WI38 (cell line): ENCODE measurements around the gene VRTN.

ENCODE experiments used
- H3K4me3 ChIP-seq: 2 replicates; pipeline ENCODE4 v1.5.1; 2011; ENCODE audit warnings: low read depth, mild to moderate bottlenecking, control low read depth, low read length
- TF ChIP-seq, protein P1 (sequence below): IDR thresholded peaks from 2 replicates; pipeline ENCODE4 v1.5.1; 2012; ENCODE audit warnings: low read depth, mild to moderate bottlenecking, control low read depth, low read length

VRTN gene

DNA sequence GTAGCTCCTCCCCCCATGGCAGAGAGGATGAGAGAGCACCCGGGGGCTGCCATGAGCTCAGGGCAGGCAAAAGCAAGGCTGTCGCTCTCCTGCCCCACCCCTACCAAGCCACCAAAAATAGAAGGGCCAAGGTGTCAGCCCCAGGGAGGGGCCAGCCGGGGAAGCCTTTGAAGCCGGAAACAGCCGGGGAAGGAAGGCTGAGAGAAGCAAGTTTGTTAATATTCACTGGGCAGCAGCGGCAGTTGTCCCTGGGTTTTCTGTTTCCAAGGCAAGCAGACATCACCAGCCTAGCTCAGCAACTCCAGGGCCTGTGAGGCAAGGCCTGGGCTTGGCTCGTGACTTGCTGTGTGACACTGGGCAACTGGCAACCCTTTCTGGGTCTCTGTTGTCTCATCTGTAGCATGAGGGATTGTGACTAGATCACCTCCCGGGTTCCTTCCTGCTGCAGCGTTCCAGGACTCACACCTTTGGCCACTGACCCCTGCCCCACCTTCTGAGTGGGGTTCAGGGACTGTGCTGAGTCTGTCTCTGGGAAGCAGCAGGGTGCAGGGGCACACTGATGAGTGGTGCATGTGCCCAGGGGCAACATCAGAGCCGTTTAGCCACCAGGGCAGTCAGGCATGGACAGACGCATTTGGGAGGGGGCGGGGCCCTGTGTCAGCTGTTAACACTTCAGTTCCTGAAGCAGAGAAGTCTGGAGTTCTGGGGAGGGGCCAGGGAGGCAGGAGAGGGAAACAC, 53.4 kb downstream of the VRTN start:
- TF ChIP-seq, protein P1, sequence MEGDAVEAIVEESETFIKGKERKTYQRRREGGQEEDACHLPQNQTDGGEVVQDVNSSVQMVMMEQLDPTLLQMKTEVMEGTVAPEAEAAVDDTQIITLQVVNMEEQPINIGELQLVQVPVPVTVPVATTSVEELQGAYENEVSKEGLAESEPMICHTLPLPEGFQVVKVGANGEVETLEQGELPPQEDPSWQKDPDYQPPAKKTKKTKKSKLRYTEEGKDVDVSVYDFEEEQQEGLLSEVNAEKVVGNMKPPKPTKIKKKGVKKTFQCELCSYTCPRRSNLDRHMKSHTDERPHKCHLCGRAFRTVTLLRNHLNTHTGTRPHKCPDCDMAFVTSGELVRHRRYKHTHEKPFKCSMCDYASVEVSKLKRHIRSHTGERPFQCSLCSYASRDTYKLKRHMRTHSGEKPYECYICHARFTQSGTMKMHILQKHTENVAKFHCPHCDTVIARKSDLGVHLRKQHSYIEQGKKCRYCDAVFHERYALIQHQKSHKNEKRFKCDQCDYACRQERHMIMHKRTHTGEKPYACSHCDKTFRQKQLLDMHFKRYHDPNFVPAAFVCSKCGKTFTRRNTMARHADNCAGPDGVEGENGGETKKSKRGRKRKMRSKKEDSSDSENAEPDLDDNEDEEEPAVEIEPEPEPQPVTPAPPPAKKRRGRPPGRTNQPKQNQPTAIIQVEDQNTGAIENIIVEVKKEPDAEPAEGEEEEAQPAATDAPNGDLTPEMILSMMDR: no peak
- H3K4me3 ChIP-seq: no peak overlapping the region

DNA sequence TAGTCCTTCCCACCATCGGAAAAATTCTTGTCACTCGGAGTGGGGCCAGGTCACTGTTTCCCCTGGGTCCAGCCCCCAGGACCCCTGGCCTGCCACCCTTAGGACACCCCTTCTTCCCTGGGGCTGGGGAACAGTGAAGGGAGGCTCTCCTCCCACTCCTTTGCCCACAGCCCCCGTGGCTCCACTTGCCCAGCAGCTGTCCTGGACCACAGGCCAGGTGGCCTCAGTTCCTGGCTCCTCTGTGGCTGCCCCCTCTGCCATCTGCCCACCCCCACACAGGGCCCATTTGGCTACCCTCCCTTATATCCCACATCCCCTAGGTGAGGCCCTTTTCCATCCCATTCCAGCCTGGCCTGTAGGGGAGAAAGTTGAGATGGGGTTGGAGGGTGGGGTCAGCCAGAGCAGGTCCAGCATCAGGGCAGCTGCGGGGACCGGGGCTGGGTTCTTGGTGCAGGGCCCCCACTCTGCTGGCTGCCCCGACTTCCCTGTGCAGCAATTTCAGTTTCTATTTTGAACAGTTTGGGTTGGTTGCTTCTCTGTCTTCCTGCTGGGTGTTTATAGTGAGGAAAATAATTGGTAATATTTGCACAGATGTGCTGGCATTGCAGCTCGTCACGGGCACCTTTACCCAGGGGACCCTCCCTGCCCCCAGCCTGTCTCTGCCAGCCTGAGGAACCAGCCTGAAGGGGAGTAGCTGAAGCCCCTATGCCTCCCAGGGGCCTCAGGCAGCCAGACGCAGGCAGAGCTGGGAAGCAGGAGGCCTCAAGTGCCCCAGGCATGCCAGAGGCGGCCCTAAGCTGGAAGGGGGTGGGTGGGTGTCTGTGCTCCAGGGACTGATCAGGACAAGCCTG, 54.4 kb downstream of the VRTN start:
- H3K4me3 ChIP-seq: no peak overlapping the region
- TF ChIP-seq, protein P1: no peak

DNA sequence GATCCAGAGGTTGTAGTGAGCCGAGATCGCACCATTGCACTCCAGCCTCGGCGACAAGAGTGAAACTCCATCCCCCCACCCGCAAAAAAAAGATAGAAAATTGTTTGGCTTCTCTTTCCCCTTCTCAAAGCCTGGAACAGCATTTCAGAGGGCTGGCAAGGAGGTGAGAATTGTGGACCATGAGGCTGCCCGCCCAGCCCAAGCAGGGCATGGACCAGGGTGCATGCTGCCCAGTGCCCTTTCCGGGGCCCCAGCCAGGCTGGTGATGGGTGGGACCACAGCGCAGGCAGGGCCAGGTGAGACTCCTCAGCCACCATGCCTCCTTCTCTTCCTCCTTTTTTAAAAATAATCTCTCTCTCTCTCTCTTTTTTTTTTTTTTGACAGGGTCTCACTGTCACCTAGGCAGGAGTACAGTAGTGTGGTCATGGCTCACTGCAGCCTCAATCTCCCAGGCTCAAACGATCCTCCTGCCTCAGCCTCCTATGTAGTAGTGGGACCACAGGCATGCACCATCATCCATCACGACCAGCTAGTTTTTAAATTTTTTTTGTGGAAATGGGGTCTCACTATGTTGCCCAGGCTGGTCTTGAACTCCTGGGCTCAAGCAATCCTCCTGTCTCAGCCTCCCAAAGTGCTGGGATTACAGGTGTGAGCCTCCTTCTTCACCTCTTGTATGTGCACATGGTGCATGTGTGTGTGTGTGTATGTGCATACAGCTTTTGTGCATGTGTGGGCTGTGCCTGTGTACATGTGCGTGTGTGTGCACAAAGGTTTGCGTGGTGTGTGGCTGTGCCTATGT, 55.5 kb downstream of the VRTN start:
- H3K4me3 ChIP-seq: no peak overlapping the region
- TF ChIP-seq, protein P1: no peak

DNA sequence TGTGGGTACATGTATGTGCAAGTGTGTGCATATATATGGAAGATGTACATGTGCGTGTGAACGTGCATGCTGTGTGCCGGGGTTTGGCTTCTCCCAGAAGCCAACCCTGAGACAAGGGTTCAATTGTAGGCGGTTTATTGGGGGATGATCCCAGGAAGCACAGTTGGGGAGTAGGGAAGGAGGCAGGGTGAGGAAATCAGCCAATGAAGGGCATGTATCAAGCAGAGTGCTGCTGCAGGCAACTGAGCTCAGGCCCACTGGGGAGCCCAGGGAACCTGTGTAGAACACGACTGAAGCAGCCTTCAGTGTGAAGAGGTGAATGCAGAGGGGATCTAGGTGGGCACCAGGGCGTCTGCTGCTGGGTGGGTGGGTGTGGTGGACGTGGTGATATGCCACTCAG, 56.2 kb downstream of the VRTN start:
- TF ChIP-seq, protein P1: no peak
- no peak overlapping the region for H3K4me3 ChIP-seq

DNA sequence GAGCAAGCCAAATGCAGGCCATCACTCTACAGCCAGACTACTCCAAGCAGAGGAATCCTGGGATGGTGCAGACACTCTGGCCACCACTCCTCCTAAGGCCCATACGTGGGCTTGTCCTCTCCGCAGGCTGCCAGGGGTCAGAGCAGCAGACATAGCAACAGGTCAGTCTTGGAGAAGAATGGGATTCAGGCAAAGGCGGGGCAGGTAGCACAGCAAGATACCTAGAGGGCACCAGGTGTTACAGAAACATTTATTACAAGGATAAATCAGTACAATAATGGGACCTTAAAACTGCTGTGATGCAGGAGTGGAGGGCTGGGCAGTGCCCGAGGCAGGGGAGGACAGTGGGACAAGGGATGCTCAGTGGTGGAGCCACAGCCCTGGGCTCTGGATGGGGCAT, 57.4 kb downstream of the VRTN start:
- H3K4me3 ChIP-seq: no peak overlapping the region
- TF ChIP-seq, protein P1: no peak

DNA sequence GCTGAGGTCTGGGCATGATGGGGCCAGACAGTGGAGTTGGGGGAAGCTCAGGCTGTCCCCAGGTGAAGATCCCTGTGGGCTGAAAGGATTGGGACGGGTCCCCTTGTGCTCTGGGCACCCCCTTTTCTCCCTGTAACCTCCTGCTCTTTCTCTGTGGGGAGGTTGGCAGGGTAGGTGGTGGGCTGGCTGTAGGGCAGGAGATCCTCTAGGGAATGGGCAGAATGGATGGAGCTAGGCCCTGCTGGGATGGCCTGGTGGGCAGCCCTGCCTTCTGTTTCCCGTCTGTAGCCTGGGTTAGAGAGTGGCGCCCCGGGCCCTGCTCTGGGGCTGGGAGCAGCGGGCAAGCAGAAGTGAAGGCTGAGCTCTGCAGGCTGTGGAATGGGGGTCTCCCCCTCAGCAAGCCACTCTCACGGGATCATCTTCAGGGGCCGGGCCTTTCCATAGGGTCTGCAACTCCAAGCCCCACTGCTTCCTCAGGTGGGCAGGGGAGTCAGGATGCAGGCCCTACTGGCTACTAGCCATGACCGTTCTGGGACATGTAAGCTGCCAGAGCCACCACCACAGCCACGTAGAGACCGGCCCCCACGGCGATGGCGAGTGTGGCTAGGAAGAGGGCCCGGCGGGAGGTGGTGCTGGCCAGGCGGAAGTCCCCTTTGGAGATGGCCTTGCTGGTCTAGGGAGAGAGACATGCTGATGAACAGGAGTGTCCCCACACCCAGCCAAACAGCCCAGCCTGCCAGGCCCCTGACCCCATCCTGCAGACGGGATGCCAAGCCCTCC, 58.9 kb downstream of the VRTN start:
- H3K4me3 ChIP-seq: no peak overlapping the region
- TF ChIP-seq, protein P1: no peak
